Loucy (cell line): ENCODE measurements around the gene ZBTB11.

Experiments
- H2AFZ ChIP-seq: fragments of 200-600 bp; sonication (generic); 2 replicates; pipeline ENCODE4 v1.6.0; 2016; ENCODE audit warnings: antibody characterized with exemption, mild to moderate bottlenecking, low read length, moderate library complexity
- H3F3A ChIP-seq: fragments of 200-600 bp; 2 replicates; pipeline ENCODE4 v1.6.0; 2016; ENCODE audit warnings: antibody characterized with exemption, low read depth, mild to moderate bottlenecking
- H3K27me3 ChIP-seq: fragments of 200-600 bp; sonication (generic); 2 replicates; pipeline ENCODE4 v1.6.1; 2014; ENCODE audit warnings: low read length, mild to moderate bottlenecking; ENCODE audit not compliant: insufficient read depth, poor library complexity, severe bottlenecking
- H3K36me3 ChIP-seq: fragments of 200-600 bp; sonication (generic); 2 replicates; pipeline ENCODE4 v1.6.1; 2016; ENCODE audit warnings: low read length; ENCODE audit not compliant: insufficient read depth
- H3K4me1 ChIP-seq: fragments of 200-600 bp; sonication (generic); 2 replicates; pipeline ENCODE4 v1.5.1; 2014; ENCODE audit warnings: low read length, mild to moderate bottlenecking; ENCODE audit not compliant: insufficient read depth, poor library complexity, severe bottlenecking
- H3K4me2 ChIP-seq: fragments of 200-600 bp; sonication (generic); 2 replicates; pipeline ENCODE4 v1.6.0; 2014; ENCODE audit warnings: antibody characterized with exemption, low read length, low read depth, mild to moderate bottlenecking; ENCODE audit not compliant: poor library complexity, severe bottlenecking
- H3K4me3 ChIP-seq: fragments of 200-600 bp; sonication (generic); 2 replicates; pipeline ENCODE4 v1.5.1; 2014; ENCODE audit warnings: low read length, mild to moderate bottlenecking, mixed read lengths; ENCODE audit not compliant: poor library complexity, severe bottlenecking
- H3K79me2 ChIP-seq: fragments of 200-600 bp; sonication (generic); 2 replicates; pipeline ENCODE4 v1.6.1; 2014; ENCODE audit warnings: low read length; ENCODE audit not compliant: insufficient read depth
- H3K9ac ChIP-seq: fragments of 200-600 bp; sonication (generic); 2 replicates; pipeline ENCODE4 v1.6.0; 2014; ENCODE audit warnings: mild to moderate bottlenecking, low read depth, low read length, moderate library complexity; ENCODE audit not compliant: poor library complexity, severe bottlenecking
- H3K9me2 ChIP-seq: fragments of 200-600 bp; sonication (generic); replicated peaks from 2 replicates; pipeline ENCODE4 v1.6.1; 2016; ENCODE audit warnings: low read depth, low read length, mixed read lengths
- H3K9me3 ChIP-seq: fragments of 200-600 bp; sonication (generic); 2 replicates; pipeline ENCODE4 v1.6.1; 2014; ENCODE audit warnings: mild to moderate bottlenecking, antibody characterized with exemption, low read length, low read depth; ENCODE audit not compliant: insufficient read depth
- H4K20me1 ChIP-seq: fragments of 200-600 bp; sonication (generic); 2 replicates; pipeline ENCODE4 v1.6.0; 2014; ENCODE audit warnings: antibody characterized with exemption, low read length, mild to moderate bottlenecking; ENCODE audit not compliant: insufficient read depth, poor library complexity, severe bottlenecking
- EZH2phosphoT487 ChIP-seq: fragments of 200-600 bp; IDR thresholded peaks from 2 replicates; pipeline ENCODE4 v1.6.1; 2018; ENCODE audit warnings: antibody characterized with exemption, mild to moderate bottlenecking, moderate library complexity, borderline replicate concordance
- TF ChIP-seq, protein P1 (sequence below): fragments of 200-600 bp; sonication (generic); conservative IDR thresholded peaks from 2 replicates; pipeline ENCODE4 v1.5.1; 2014; ENCODE audit warnings: mild to moderate bottlenecking, antibody characterized with exemption, low read length

The ZBTB11 gene

GRCh38 chr3:101725194-101725889 is 48.4 kb upstream of the ZBTB11 start:
- Histone ChIP-seq H3K79me2 (peaks cover 40% of the 10 kb centered on the region), H3K9me3 (no peaks in the 10 kb centered on the region)

GRCh38 chr3:101724329-101725193 is 47.6 kb upstream of the ZBTB11 start, which contains the start of gene CEP97:
CEP97 (plus strand) TSS chr3:101724614; CDS start chr3:101724677, 63 bp downstream.
- Histone ChIP-seq H4K20me1 (peaks cover 13% of the 10 kb centered on the region), H3K9me3 (no peaks in the 10 kb centered on the region), H3K9me2 (no peaks in the 10 kb centered on the region), H3K27me3 (no peaks in the 10 kb centered on the region), H3K79me2 (peaks cover 40% of the 10 kb centered on the region), H3K4me1 (peaks cover 36% of the 10 kb centered on the region), H3K4me2 (peak within 1 kb of the TSS; percentile 87), H3F3A (peaks cover 6% of the 10 kb centered on the region; the same call in 1 of the 2 replicates), H3K36me3 (peaks cover 12% of the 10 kb centered on the region; the same call in 1 of the 2 replicates), H2AFZ (peak within 1 kb of the TSS; percentile 97), H3K9ac (peak within 1 kb of the TSS; percentile 91), H3K4me3 (peak within 1 kb of the TSS; percentile 98)
- TF ChIP-seq EZH2phosphoT487, result no peak
- TF ChIP-seq, protein P1, sequence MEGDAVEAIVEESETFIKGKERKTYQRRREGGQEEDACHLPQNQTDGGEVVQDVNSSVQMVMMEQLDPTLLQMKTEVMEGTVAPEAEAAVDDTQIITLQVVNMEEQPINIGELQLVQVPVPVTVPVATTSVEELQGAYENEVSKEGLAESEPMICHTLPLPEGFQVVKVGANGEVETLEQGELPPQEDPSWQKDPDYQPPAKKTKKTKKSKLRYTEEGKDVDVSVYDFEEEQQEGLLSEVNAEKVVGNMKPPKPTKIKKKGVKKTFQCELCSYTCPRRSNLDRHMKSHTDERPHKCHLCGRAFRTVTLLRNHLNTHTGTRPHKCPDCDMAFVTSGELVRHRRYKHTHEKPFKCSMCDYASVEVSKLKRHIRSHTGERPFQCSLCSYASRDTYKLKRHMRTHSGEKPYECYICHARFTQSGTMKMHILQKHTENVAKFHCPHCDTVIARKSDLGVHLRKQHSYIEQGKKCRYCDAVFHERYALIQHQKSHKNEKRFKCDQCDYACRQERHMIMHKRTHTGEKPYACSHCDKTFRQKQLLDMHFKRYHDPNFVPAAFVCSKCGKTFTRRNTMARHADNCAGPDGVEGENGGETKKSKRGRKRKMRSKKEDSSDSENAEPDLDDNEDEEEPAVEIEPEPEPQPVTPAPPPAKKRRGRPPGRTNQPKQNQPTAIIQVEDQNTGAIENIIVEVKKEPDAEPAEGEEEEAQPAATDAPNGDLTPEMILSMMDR, result no peak

More at GRCh38 chr3:101725194-101725889, 48.4 kb upstream of the ZBTB11 start:
- Histone ChIP-seq H3K9me2 (no peaks in the 10 kb centered on the region), H4K20me1 (peaks cover 13% of the 10 kb centered on the region), H3K4me3 (peak overlapping the region; percentile 98), H3K27me3 (no peaks in the 10 kb centered on the region), H3K4me1 (peaks cover 36% of the 10 kb centered on the region), H3K9ac (peak overlapping the region; percentile 91), H3F3A (peaks cover 6% of the 10 kb centered on the region; the same call in 1 of the 2 replicates), H3K36me3 (peaks cover 16% of the 10 kb centered on the region; the same call in 1 of the 2 replicates), H2AFZ (peak overlapping the region; percentile 97), H3K4me2 (peak overlapping the region; percentile 87)
- TF ChIP-seq EZH2phosphoT487, result no peak
- TF ChIP-seq, protein P1, result no peak

GRCh38 chr3:101722394-101723173 is 45.7 kb upstream of the ZBTB11 start:
- Histone ChIP-seq H3K36me3 (0 out of 2 replicates have a peak, but pooled peaks cover under 1% of the 10 kb centered on the region), H3K9me2 (no peaks in the 10 kb centered on the region), H3K4me3 (no peak overlapping the region), H3K9ac (peak overlapping the region; percentile 20), H3K9me3 (no peaks in the 10 kb centered on the region), H2AFZ (peak overlapping the region; percentile 57; the same call in 1 of the 2 replicates), H3K4me1 (peaks cover 26% of the 10 kb centered on the region), H3K79me2 (peaks cover 23% of the 10 kb centered on the region), H3K4me2 (peak overlapping the region; percentile 58), H3F3A (peaks cover 6% of the 10 kb centered on the region; the same call in 1 of the 2 replicates), H3K27me3 (no peaks in the 10 kb centered on the region), H4K20me1 (peaks cover 11% of the 10 kb centered on the region)
- TF ChIP-seq, protein P1, result no peak
- no peak for TF ChIP-seq EZH2phosphoT487
